Epithelial cell of proximal tubule (primary cell): ENCODE measurements around the gene PPM1N. TPM values are rescaled to one million over a fixed set of nuclear protein-coding genes. Genes with fewer than 3 reads are reported as not detected.
A peak's percentile ranks its signal among the peaks of the same experiment; 100 is the strongest.

Experiments used
- DNase-seq: peaks from one replicate; pipeline ENCODE4 v3.0.0-alpha.2; 2011; ENCODE audit warnings: low read depth
- H3K4me3 ChIP-seq: 2 replicates; pipeline ENCODE4 v1.5.1; 2011; ENCODE audit warnings: low read depth, mild to moderate bottlenecking, low read length
- CTCF ChIP-seq: conservative IDR thresholded peaks from 2 replicates; pipeline ENCODE4 v1.5.1; 2012; ENCODE audit warnings: low read depth, mild to moderate bottlenecking, low read length
- total RNA-seq: library from RNA; depleted of rRNA; stranded (reverse); fragments of >200 nt; gene quantifications from 2 replicates; pipeline ENCODE4 v1.2.3, GENCODE V29; 2015

The PPM1N gene
- total RNA-seq, 1 donor from 2014 or later: 0.17 TPM

GRCh38 chr19:45474606-45475521 is 23.4 kb upstream of the PPM1N start:
- no peak overlapping the region for H3K4me3 ChIP-seq
- TF ChIP-seq CTCF: no peak
- no peak for DNase-seq

GRCh38 chr19:45475537-45476291 is 22.5 kb upstream of the PPM1N start:
- no peak for TF ChIP-seq CTCF
- no peak overlapping the region for H3K4me3 ChIP-seq
- DNase-seq: no peak

GRCh38 chr19:45476304-45476703 is 21.9 kb upstream of the PPM1N start:
- no peak for TF ChIP-seq CTCF
- H3K4me3 ChIP-seq: no peak overlapping the region
- DNase-seq: no peak

- no peak overlapping the region for H3K4me3 ChIP-seq
- DNase-seq: no peak
- no peak for TF ChIP-seq CTCF
Observed at GRCh38 chr19:45477186-45477585, 21.1 kb upstream of the PPM1N start.

- DNase-seq: no peak
- TF ChIP-seq CTCF: no peak
- H3K4me3 ChIP-seq: peak overlapping the region; percentile 69
Observed at GRCh38 chr19:45477713-45478453, 20.4 kb upstream of the PPM1N start.

GRCh38 chr19:45478454-45479238 is 19.6 kb upstream of the PPM1N start:
- DNase-seq: no peak
- TF ChIP-seq CTCF: peak; percentile 97
- peak overlapping the region; percentile 69 for H3K4me3 ChIP-seq
